ENCODE data around the gene OGN.
"Not testable (repeated sequence)": the region's sequence is repeated elsewhere in the genome, so short reads cannot be mapped to it uniquely, and the experiment has no call there.

The OGN gene, protein sequence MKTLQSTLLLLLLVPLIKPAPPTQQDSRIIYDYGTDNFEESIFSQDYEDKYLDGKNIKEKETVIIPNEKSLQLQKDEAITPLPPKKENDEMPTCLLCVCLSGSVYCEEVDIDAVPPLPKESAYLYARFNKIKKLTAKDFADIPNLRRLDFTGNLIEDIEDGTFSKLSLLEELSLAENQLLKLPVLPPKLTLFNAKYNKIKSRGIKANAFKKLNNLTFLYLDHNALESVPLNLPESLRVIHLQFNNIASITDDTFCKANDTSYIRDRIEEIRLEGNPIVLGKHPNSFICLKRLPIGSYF

DNA sequence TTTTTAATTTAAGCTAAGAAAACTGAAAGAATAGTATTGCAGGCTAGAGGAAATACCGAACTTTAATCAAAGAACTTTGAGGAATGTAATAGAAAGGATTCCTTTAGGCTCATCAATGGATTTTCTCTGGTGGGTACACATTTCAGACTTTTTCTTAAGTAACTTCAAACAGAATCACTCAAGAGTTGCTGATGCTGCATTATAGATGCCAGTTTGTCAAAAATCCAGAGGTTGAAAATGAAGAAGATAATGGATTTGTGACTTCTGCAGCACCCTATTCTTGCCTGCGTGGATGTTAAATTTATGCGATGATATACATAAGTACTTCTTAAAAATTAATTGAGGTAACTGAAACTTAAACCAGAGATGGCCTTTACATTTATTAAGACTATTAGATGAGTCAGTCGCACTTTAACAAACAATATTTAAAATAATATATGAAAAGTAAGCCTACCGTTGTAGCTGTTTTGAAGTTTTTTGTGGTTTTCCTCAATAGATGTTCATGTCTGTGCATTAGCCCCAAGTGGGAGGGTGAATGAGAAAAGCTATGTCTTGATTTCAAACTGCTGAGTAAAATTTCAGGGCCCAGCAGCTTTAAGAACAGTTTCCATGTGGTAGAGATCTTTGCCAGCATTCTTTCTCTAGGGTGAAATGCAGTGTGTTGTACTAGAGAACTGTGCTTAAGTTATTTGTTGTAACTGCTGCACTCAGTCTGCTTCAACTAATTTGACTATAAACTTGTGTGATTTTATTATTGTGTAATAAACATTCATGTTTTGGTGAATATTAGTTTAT, at the start of gene OGN:
Gene OGN, minus strand, starts transcription at position 537 of the 795 bp plus-strand sequence. CDS start 1,171 bp downstream, outside the sequence.
- no peak for DNase-seq (ENCODE audit: low read depth in 1 of 2, low spot score in 1 of 2)

DNA sequence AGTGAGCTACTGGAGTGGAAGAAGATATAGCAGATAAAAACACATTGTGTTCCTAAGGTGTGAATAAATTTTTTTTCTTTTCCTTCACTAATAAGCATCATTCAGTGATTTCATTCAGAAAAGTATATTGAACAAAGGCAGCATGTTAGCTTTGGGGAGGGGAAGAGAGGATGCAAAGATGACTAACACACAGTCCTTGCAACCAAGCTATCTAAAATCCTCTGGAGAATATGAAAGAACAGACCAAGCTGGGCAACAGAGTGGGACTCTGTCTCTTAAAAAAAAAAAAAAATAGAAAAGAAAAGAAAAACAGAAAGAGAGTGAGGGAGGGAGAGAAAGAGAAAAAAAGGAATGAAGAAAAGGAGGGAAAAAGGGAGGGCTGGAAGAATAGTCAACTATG, 42.2 kb upstream of the OGN start:
- no peak for DNase-seq (ENCODE audit: low read depth in 1 of 2, low spot score in 1 of 2)

DNA sequence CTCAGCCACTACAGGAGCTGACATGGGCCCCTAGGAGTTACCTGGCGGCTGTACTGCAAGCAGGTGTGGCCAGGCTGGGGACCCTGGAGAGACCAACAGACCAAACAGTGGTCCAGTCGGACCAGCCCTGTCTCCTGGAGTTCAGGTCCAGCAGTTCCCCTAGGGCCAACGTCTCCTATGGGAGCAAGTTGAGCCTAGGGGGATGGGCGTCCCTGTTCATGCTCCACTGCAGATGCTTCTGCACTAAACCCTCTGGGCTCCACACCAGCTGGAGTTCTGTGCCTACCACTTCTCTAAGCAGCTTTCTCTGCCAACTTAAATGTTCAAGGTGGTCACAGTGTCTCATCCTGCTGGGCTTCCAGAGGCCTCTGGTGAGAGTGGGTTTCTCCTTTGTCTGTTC, 40.5 kb upstream of the OGN start:
- no peak for DNase-seq (ENCODE audit: low read depth in 1 of 2, low spot score in 1 of 2)

DNA sequence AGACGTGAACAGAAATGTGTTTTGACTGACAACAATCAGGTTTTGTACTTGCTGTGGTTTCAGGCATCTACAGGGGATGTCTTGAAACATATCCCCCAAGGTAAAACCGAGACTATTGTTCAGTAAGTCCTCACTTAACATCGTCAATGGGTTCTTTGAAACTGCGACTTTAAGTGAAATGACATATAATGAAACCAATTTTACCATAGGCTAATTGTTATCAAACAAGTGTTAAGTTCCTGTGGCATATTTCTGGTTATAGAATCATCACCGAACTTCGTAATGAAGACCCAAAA, 36.3 kb upstream of the OGN start:
- DNase-seq (ENCODE audit: low read depth in 1 of 2, low spot score in 1 of 2): no peak

DNA sequence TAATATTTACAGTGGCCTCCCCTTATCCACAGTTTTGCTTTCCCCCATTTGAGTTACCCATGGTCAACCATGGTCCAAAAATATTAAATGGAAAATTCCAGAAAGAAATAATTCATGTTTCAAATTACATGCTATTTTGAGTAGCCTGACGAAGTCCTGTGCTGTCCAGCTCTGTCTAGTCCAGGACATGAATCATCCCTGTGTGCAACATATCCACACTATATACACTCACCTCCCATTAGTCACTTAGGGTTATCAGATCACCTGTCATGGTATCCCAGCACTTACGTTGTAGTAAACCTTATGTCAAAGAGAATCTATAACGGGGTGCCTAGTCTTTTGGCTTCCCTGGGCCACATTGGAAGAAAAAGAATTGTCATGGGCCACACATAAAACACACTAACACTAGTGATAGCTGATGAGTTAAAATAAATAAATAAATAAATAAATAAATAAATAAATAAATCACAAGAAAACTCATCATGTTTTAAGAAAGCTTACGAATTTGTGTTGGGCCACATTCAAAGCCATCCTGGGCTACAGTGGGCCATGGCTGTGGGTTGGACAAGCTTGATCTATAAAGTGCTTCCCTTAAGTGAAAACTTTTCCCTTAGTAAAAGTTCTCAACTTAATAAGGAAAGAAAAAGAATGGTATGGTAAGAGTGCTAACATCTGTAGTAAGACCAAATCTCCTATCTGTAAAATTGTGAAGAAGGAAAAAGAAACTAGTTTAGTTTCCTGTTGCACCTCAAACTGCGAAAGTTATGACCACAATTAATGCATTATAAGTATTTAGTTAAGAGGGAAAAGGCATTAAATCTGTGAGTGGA, 35.8 kb upstream of the OGN start:
- no peak for DNase-seq (ENCODE audit: low read depth in 1 of 2, low spot score in 1 of 2)

DNA sequence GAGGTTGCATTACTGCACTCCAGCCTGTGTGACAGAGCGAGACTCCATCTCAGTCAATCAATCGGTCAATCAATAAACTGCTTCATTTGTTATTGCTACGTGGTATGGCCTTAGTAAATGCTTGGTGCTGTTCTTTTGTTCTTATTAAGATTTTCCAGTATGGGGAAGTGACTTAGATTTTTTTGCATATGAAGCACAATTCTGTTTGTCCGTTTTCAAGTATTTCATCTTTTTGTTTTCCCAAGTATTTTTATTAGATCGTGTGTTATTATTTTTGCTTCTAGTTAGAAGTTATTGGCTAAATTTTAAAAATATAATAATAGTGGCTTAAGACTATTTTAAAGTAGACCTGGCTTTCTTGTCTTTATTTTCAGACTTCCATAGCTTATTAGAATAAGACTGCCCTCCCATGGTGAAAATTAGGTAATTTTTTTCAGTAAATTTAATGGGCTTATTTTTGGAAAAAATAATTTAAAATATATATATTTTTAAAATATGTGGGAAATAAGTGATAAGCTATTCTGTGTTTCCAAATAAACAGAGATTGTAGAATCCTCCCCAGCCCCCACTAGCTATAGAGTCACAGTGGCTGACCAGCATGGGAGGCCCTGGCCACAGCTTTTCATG, 34.6 kb upstream of the OGN start:
- DNase-seq (ENCODE audit: low read depth in 1 of 2, low spot score in 1 of 2): no peak

DNA sequence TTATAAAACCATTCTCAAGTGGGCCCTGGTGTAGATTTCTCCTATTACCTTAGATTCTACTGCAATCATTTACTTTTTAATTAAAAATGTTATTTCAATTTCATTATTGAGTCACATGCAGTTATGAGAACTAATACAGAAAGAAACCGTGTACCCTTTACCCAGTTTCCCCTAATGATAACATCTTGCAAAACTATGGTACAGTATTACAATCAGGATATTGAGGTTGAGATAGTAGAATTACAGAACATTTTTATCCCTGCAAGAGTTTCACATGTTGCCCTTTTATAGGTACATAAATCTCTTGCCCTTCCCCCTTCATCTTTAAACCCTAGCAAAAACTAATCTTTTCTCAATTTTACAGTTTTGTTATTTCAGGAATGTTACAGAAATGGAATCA, 30.9 kb upstream of the OGN start:
- no peak for DNase-seq (ENCODE audit: low read depth in 1 of 2, low spot score in 1 of 2)

DNA sequence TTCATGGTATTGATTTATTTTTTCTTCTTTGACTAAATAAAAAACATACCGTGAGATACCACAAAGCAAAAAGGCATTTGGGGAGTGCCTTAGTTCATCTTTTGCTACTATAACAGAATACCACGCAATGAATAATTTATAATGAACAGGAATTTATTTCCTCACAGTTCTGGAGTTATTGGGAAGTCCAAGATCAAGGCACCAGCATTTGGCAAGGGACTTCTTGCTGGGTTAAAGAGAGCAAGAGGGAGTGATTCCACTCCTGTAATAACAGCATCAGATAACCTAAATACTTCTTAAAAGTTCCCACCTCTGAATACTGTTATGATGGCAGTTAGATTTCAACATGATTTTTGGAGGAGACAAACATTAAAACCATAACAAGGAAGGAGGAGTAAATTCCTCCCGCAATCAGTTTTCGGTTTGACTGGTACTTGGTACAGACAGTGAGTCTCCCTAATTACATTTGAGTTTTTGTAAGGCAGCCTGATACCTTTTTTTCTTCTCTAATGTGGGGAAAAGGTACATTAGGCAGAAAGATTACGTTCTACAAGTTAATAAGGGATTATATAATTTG, 28.7 kb upstream of the OGN start:
- no peak for DNase-seq (ENCODE audit: low read depth in 1 of 2, low spot score in 1 of 2)

DNA sequence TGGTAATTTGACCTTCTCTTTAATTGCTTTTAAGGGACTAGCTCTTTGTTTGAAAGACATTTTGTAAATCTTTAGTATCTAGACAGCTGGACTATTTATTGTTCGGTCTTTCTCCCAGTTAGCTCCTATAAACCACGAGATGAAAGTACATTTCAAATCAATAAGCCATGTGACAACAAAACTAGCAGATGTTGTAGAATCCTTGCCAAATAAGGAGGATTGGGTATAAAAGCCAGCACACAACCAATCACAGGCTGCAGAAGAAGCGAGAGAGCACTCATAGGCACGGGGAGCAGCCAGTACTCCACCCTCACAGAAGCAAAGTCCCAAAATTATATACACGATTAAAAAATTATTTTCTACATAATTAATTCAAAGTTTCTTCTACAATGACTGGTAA, 28.0 kb upstream of the OGN start:
- DNase-seq (ENCODE audit: low read depth in 1 of 2, low spot score in 1 of 2): no peak

DNA sequence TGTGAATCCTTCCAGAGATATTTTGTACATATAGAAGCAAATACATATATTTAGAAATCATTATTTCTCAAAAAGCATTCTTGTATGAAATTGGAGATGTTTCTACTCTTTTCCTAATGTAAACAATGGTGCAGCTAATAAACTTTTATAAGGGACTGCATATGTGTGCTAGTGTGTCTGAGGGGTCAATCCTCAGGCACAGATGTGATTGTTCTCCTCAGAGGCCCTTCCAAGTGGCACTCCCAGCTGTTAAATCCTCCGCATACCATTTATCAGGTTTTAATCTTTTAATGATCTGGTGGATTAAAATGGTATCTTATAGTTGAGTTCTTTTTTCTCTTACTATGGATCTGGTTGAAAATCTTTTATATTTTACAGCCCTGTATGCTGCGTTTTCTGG, 25.5 kb upstream of the OGN start:
- DNase-seq (ENCODE audit: low read depth in 1 of 2, low spot score in 1 of 2): no peak

DNA sequence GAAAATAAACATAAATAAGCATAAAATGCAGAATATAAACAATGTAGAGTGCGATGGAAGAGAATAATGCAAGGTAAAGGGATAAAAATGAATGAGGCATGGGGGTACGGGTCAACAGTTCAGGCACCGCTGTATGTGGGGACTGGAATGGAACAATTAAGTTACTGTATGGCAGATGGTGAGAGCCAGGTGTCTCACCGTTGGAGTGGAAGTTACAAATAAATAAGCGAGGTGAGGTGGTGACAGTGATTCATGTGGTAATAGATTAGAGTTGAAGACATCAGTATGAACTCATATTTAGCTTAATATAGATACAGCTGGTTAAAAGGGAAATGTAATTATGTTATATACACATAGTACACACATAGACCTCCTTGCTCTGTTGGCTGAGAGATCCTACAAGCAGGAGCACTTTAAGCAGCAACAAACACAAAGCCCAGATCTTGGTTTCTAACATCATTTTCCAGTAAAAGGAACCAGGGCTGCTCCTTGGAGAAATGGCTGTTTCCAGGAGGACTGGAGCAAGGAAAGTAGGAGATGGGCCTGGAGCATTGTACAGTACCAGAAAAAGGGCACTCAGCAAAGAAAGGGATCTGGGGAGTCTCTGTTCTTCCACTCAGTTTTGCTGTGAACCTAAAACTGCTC, 22.2 kb upstream of the OGN start:
- no peak for DNase-seq (ENCODE audit: low read depth in 1 of 2, low spot score in 1 of 2)

DNA sequence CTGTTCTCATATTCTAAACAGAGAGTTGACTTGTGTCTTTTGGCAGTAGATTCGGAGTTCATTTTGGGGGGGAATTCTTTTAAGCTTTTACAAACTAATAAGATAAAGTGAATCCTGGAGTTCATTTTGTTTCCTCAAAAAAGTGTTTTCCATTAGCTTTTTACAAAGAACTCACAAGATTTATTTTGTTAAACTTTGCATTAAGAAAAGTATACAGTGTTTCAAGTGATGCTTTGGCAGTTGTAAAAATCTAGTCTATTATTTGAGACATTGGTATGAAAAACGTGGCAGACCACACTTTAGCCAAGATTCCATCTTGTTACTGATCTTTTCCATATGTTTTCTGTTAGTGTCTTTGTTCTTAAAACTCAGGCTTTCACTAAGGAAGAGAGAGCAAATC, 21.1 kb upstream of the OGN start:
- no peak for DNase-seq (ENCODE audit: low read depth in 1 of 2, low spot score in 1 of 2)

DNA sequence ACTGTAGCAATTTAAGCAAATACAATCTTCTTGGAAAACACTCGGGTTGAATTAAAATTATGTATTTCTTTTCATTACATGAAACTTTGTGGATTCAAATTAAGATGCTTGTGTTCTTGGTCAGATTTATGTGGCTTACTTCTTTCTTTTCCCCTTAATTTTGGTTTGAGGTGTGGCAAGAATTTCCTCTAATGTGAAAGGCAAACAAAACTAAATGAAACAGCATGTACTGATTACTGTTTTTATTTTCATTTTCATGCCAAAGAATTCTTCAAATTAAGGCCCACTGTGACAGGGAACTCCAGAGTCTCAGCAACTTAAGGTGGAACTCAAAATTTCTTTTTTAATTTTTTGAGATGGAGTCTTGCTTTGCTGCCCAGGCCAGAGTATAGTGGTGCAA, 20.0 kb upstream of the OGN start, which contains the start of gene OMD:
Gene OMD, minus strand, starts transcription at position 132 of the 400 bp plus-strand sequence. CDS start 6,913 bp downstream, outside the sequence.
- no peak for DNase-seq (ENCODE audit: low read depth in 1 of 2, low spot score in 1 of 2)

DNA sequence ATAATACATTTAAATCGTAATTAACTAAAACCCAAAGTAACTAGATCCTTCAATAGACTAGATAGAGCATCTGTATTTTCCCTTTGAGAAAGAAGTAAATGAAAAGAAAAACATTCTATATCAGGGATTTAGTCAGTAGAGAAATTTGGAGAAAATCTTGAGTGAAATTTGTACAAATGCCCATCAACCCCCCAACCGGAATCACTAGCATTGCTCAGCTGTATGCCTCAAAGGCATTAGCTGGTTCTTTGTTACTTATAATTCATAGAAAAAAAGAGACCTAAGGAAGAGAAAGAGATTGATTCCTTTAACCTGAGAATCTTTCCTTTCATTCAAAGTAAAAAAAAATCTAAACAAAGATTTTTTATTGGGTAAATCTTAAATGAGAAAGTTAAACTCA, 19.2 kb upstream of the OGN start:
- no peak for DNase-seq (ENCODE audit: low read depth in 1 of 2, low spot score in 1 of 2)

DNA sequence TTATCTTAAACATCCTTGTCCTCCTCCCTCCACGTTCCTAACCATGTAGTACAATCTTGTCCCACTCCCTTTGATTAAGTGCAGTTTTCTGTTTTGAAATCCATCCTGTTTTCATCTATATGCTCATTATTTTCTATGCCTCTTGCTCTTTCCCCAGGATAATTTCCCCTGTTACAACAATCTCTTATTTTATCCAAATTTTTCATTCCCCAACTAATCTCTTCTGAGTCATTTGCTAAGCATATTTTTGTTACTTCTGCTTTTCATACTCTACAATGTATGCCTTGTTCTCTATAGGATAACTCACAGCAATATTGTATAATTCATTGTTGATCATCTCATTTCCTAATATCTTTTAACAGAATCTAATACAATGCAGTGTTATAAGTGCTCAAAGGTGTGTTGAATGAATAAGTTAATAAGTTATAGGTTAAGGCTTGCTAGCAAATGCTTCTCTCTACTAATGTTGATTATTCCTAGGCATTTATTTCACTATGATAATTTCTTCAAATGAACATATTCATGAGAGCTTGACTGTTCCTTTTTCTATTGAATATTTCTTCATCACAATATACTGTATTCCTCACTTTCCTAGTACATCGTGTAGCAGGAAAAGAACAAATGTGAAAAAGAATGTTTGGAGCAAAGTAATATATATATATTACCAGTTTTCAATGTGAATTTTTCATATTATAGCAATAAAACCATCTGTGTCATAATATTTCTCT, 18.4 kb upstream of the OGN start:
- DNase-seq (ENCODE audit: low read depth in 1 of 2, low spot score in 1 of 2): no peak

DNA sequence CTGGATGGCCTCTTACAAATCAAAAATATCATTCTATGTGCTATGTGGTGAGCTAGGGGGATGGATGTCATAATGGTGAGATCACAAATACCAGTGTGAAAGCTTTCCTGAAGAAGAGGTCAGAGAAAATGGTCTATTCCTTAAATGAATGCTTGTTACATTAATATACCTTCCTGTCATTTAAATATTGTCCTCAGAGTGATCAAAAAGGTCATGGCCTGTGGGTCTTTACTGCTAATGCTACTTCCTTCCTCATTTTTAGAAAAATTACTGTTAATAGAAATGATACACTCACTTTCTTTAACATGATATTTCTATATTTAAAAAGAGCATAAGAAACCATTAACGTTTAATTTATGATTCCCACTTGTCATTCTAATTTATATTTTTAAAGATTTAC, 10.2 kb upstream of the OGN start:
- no peak for DNase-seq (ENCODE audit: low read depth in 1 of 2, low spot score in 1 of 2)

DNA sequence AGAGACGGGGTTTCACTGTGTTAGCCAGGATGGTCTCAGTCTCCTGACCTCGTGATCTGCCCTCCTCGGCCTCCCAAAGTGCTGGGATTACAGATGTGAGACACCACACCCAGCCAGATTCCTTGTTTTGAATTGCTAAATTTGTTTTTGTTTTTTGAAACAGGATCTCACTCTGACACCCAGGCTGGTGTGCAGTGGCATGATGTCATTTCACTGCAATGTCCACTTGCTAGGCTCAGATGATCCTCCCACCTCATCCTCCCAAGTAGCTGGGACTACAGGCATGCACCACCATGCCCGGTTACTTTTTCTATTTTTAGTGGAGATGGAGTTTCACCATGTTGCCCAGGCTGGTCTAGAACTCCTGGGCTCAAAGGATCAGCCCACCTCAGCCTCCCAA, 6.8 kb upstream of the OGN start:
- DNase-seq (ENCODE audit: low read depth in 1 of 2, low spot score in 1 of 2): not testable (repeated sequence)

DNA sequence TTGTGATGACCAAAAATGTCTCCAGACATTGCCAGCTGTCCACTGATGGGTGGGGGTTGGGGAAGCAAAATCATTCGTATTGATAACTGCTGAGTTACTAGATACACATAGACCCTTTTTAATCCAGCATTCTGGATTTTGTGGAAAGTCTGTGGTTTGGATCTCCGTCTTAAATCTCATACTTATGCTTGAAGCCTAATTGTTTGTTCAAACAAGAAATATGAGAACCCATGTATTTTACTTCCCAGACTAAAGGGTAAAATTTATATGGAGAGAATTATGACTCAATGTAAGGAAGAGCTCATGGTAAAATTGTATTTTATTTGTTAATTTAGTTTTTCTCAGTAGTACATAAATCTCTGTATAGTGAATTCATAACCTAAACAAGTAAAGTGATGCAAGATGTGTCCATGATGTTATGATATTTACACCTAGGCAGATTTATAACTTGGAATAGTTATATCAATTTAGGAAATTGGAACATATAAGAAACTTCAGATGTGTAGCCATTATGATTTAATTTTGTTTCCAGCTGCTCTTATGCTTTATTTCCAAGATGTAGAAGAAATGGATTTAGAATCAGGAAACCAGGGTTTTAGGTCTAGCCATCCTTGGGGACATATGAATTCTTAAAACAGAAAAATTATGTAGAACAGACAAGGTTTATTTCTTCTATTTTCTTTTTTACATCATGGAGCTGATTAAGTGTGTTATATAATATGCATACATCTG, 4.5 kb upstream of the OGN start:
- DNase-seq (ENCODE audit: low read depth in 1 of 2, low spot score in 1 of 2): no peak

DNA sequence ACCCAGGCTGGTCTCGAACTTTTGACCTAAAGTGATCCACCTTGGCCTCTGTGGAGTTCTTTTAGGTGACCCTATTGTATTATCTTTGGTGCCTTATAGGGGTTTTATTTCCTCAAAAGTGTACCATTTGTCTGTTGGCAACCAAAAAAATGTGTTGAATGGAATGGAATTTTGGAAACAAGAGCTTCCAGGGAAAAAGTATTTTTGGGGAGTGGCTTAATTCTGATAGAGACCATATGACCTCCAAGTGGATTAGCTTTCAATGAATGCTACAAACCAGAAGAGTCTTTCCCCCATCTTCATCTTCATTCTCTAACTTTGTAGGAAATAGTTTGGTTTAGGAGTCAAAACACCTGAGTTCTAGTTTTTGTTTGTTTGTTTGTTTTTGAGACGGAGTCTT, 3.4 kb upstream of the OGN start:
- DNase-seq (ENCODE audit: low read depth in 1 of 2, low spot score in 1 of 2): no peak
